GM23338 (cell line): Measurements from ENCODE around the gene ZNF525. TPM values are rescaled to one million over a fixed set of nuclear protein-coding genes. Genes with fewer than 3 reads are reported as not detected.

Experiments
- ATAC-seq: fragments of 200-7000 bp; cut with Tn5 transposase; 3 replicates; pipeline ENCODE4 v1.9.1; 2020
- DNase-seq: peaks from one replicate; pipeline ENCODE4 v3.0.0-alpha.2; 2015; ENCODE audit warnings: low spot score
- H2AFZ ChIP-seq: fragments of 200-600 bp; sonication (generic); 2 replicates; pipeline ENCODE4 v1.8.0; 2016; ENCODE audit warnings: antibody characterized with exemption, mild to moderate bottlenecking, moderate library complexity
- H3F3A ChIP-seq: fragments of 200-600 bp; sonication (generic); replicated peaks from 2 replicates; pipeline ENCODE4 v1.8.0; 2017; ENCODE audit warnings: antibody characterized with exemption, mixed run types, low read depth
- H3K27ac ChIP-seq: fragments of 200-600 bp; sonication (generic); 2 replicates; pipeline ENCODE4 v1.6.1; 2016; ENCODE audit warnings: low read depth
- H3K27me3 ChIP-seq: fragments of 200-600 bp; sonication (generic); 2 replicates; pipeline ENCODE4 v1.8.0; 2016; ENCODE audit warnings: mild to moderate bottlenecking, mixed run types, moderate library complexity; ENCODE audit not compliant: insufficient read depth
- H3K36me3 ChIP-seq: fragments of 200-600 bp; sonication (generic); 2 replicates; pipeline ENCODE4 v1.8.0; 2016; ENCODE audit warnings: mild to moderate bottlenecking; ENCODE audit not compliant: insufficient read depth
- H3K4me1 ChIP-seq: fragments of 200-600 bp; sonication (generic); 2 replicates; pipeline ENCODE4 v1.8.0; 2016; ENCODE audit warnings: mild to moderate bottlenecking, moderate library complexity; ENCODE audit not compliant: insufficient read depth
- H3K4me2 ChIP-seq: fragments of 200-600 bp; sonication (generic); 2 replicates; pipeline ENCODE4 v1.7.1; 2017; ENCODE audit warnings: mixed run types
- H3K4me3 ChIP-seq: fragments of 200-600 bp; sonication (generic); 2 replicates; pipeline ENCODE4 v1.6.1; 2016; ENCODE audit warnings: mixed run types
- H3K79me2 ChIP-seq: fragments of 200-600 bp; sonication (generic); replicated peaks from 2 replicates; pipeline ENCODE4 v1.8.0; 2017; ENCODE audit warnings: mild to moderate bottlenecking; ENCODE audit not compliant: insufficient read depth
- H3K9me2 ChIP-seq: fragments of 200-600 bp; sonication (generic); 2 replicates; pipeline ENCODE4 v1.8.0; 2017; ENCODE audit not compliant: insufficient read depth
- H4K20me1 ChIP-seq: fragments of 200-600 bp; sonication (generic); replicated peaks from 2 replicates; pipeline ENCODE4 v1.8.0; 2017; ENCODE audit warnings: mild to moderate bottlenecking; ENCODE audit not compliant: insufficient read depth
- H3K27ac Mint-ChIP-seq: 2 replicates; pipeline ENCODE4 v1.8.0; 2020; ENCODE audit warnings: inconsistent platforms, mild to moderate bottlenecking, moderate library complexity, mixed read lengths
- H3K27me3 Mint-ChIP-seq: 3 replicates; pipeline ENCODE4 v1.8.0; 2022; ENCODE audit warnings: low read depth, mild to moderate bottlenecking, moderate library complexity, mixed read lengths, inconsistent platforms; ENCODE audit not compliant: insufficient read depth, poor library complexity
- H3K36me3 Mint-ChIP-seq: 3 replicates; pipeline ENCODE4 v1.8.0; 2021; ENCODE audit warnings: low read depth, mild to moderate bottlenecking, inconsistent platforms, moderate library complexity, mixed read lengths
- H3K4me1 Mint-ChIP-seq: 3 replicates; pipeline ENCODE4 v1.8.0; 2020; ENCODE audit warnings: mild to moderate bottlenecking, inconsistent platforms, mixed read lengths
- H3K4me3 Mint-ChIP-seq: 3 replicates; pipeline ENCODE4 v1.8.0; 2021; ENCODE audit warnings: moderate library complexity, mild to moderate bottlenecking, inconsistent platforms, mixed read lengths
- H3K9me3 Mint-ChIP-seq: 3 replicates; pipeline ENCODE4 v1.8.0; 2020; ENCODE audit warnings: moderate library complexity, mild to moderate bottlenecking, inconsistent platforms, mixed read lengths
- CREB1 ChIP-seq: fragments of 250-450 bp; sonication (Bioruptor Pico); IDR thresholded peaks from 2 replicates; pipeline ENCODE4 v1.5.0; 2020; ENCODE audit warnings: low read depth, mild to moderate bottlenecking, moderate library complexity
- CTCF ChIP-seq, 2 experiments: fragments of 200-600 bp in 1 of 2; sonication (generic) in 1 of 2; conservative IDR thresholded peaks; 2 replicates each; pipeline versions ENCODE4 v1.5.1 to v1.6.1; 2016 to 2017; ENCODE audit warnings: antibody characterized with exemption in 2 of 2, low read depth in 2 of 2, mild to moderate bottlenecking in 2 of 2, moderate library complexity in 1 of 2
- EZH2 ChIP-seq: fragments of 200-600 bp; sonication (generic); IDR thresholded peaks from one replicate; pipeline ENCODE4 v1.8.0; 2017; ENCODE audit warnings: antibody characterized with exemption, mild to moderate bottlenecking, low read depth; ENCODE audit not compliant: unreplicated experiment
- NANOG ChIP-seq: IDR thresholded peaks from 2 replicates; pipeline ENCODE4 v1.6.1; 2016; ENCODE audit warnings: antibody characterized with exemption, borderline replicate concordance
- POLR2AphosphoS5 ChIP-seq: IDR thresholded peaks from 2 replicates; pipeline ENCODE4 v1.6.1; 2016; ENCODE audit warnings: antibody characterized with exemption, low read depth
- ZNF114 ChIP-seq: fragments of 250-450 bp; sonication (Bioruptor Pico); IDR thresholded peaks from 2 replicates; pipeline ENCODE4 v1.5.0; 2020; ENCODE audit warnings: mild to moderate bottlenecking, moderate library complexity
- ZNF331 ChIP-seq: fragments of 250-450 bp; sonication (Bioruptor Pico); IDR thresholded peaks from 2 replicates; pipeline ENCODE4 v1.5.0; 2020; ENCODE audit warnings: low read depth, mild to moderate bottlenecking, moderate library complexity
- ZNF462 ChIP-seq: fragments of 250-450 bp; sonication (Bioruptor Pico); IDR thresholded peaks from 2 replicates; pipeline ENCODE4 v1.5.0; 2020; ENCODE audit warnings: mild to moderate bottlenecking, moderate library complexity
- polyA plus RNA-seq: library from polyadenylated mRNA; unstranded; fragments of >200 nt; fragmentation: Nextera tagmentation; extraction: Ambion mirVana; gene quantifications from 2 replicates; pipeline ENCODE4 v1.2.1, GENCODE V29; 2016
- total RNA-seq: library from RNA; depleted of rRNA; stranded (reverse); fragments of >200 nt; shearing (Covaris generic); gene quantifications from 2 replicates; pipeline ENCODE4 v1.2.3, GENCODE V29; 2014

Gene ZNF525
- total and polyA plus RNA-seq, 2 experiments from 2014 or later = 39.3 to 99.8 TPM

DNA sequence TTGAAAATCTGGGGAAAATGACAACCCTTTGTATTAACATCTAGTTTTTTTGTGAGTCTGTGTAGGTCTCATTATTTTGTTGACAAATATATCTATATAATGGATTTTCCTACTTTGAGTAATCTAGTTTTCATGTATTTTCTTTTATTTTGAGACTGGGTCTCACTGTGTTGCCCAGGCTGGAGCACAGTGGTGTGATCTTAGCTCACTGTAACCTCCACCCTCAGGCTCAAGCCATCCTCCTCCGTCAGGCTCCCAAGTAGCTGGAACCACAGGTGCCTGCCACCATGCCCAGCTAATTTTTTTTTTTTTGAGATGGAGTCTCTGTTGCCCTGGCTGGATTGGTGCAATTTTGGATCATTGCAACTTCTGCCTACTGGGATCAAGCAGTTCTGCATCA, 9.2 kb downstream of the ZNF525 start (continued):
- no peak for TF ChIP-seq ZNF462
- TF ChIP-seq CTCF (conservative IDR thresholded peaks at IDR 0.05; ENCODE audit: low read depth in 2 of 2) = no peak
- no peak for TF ChIP-seq CREB1 (CRISPR knock-in tag)
- no peak for TF ChIP-seq ZNF114 (CRISPR knock-in tag)
- no peak for TF ChIP-seq POLR2AphosphoS5

GRCh38 chr19:53381376-53381775, 15.9 kb downstream of the ZNF525 start:
- Mint-ChIP-seq H3K9me3 (peaks cover 66% of the 10 kb centered on the region), H3K4me3 (no peak overlapping the region), H3K27me3 (no peaks in the 10 kb centered on the region), H3K27ac (no peak overlapping the region), H3K4me1 (peaks cover 2% of the 10 kb centered on the region), H3K36me3 (peaks cover 100% of the 10 kb centered on the region)
- no peak for DNase-seq
- Histone ChIP-seq H3K9me2 (no peaks in the 10 kb centered on the region), H3K4me1 (peaks cover under 1% of the 10 kb centered on the region; the same call in 1 of the 2 replicates), H3K27ac (no peak overlapping the region), H3K79me2 (peaks cover 9% of the 10 kb centered on the region), H3K36me3 (peaks cover 88% of the 10 kb centered on the region), H2AFZ (no peak overlapping the region), H3K4me2 (no peak overlapping the region), H3F3A (no peaks in the 10 kb centered on the region; the same call in 1 of the 2 replicates), H3K27me3 (no peaks in the 10 kb centered on the region), H4K20me1 (no peaks in the 10 kb centered on the region; the same call in 1 of the 2 replicates), H3K4me3 (no peak overlapping the region)
- ATAC-seq = no peak
- no peak for TF ChIP-seq ZNF462
- no peak for TF ChIP-seq EZH2
- TF ChIP-seq ZNF331 = no peak
- TF ChIP-seq NANOG = no peak
- TF ChIP-seq CREB1 (CRISPR knock-in tag) = no peak
